Thyroid gland (tissue), 4 donors: Measurements from ENCODE around the gene MRPL30.

Experiments used
- CTCF ChIP-seq, 6 experiments: fragments of 200-600 bp in 3 of 6; fragments of 450-650 bp in 3 of 6; sonication (generic) in 3 of 6; IDR thresholded peaks; one replicate each; pipeline ENCODE4 v1.5.1; 2016 to 2019; ENCODE audit warnings: antibody characterized with exemption in 6 of 6, mild to moderate bottlenecking in 2 of 6, inconsistent platforms in 1 of 6, moderate library complexity in 1 of 6
- POLR2A ChIP-seq, 2 donors: fragments of 450-650 bp; IDR thresholded peaks; one replicate each; pipeline ENCODE4 v1.6.1; 2017; ENCODE audit warnings: antibody characterized with exemption in 2 of 2, mild to moderate bottlenecking in 2 of 2, moderate library complexity in 1 of 2

GRCh38 chr2:99216096-99216495 is 35.1 kb downstream of the MRPL30 start:
- no peak for TF ChIP-seq CTCF (IDR thresholded peaks at IDR 0.05)
- no peak for TF ChIP-seq POLR2A (IDR thresholded peaks at IDR 0.05)
